ENCODE measurements around the gene DLG1. TPM values are rescaled to one million over a fixed set of nuclear protein-coding genes. Genes with fewer than 3 reads are reported as not detected.

The DLG1 gene
- total RNA-seq, 2 donors from 2014 or later = 59.0 to 98.2 TPM

DNA sequence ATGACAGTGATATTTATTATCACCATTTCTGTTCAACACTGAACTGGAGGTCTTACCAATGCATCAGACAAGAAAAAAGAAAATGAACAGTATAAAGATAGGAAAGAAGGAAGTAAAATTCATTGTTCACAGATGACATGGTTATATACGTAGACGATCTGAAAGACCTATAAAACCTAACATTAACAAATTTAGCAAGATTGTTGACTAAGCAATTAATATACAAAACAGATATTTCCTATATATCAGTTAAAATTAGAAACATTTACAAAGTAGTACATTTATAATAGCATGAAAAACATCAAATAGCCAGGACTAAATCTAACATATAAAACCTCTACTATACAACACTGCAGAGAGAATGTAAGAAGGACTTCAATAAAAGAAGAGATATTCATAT, 176.0 kb downstream of the DLG1 start:
- no peaks in the 10 kb centered on the region for H3K27me3 ChIP-seq (replicated peaks; ENCODE audit: insufficient read depth)
- no peaks in the 10 kb centered on the region for H3K4me1 ChIP-seq (replicated peaks)
- intact Hi-C loops (cut with DNase I) = no loop called here
- no peak overlapping the region for H3K4me3 ChIP-seq
- H3K36me3 ChIP-seq = no peaks in the 10 kb centered on the region
- no peak overlapping the region for H3K27ac ChIP-seq
- TF ChIP-seq, protein P1, sequence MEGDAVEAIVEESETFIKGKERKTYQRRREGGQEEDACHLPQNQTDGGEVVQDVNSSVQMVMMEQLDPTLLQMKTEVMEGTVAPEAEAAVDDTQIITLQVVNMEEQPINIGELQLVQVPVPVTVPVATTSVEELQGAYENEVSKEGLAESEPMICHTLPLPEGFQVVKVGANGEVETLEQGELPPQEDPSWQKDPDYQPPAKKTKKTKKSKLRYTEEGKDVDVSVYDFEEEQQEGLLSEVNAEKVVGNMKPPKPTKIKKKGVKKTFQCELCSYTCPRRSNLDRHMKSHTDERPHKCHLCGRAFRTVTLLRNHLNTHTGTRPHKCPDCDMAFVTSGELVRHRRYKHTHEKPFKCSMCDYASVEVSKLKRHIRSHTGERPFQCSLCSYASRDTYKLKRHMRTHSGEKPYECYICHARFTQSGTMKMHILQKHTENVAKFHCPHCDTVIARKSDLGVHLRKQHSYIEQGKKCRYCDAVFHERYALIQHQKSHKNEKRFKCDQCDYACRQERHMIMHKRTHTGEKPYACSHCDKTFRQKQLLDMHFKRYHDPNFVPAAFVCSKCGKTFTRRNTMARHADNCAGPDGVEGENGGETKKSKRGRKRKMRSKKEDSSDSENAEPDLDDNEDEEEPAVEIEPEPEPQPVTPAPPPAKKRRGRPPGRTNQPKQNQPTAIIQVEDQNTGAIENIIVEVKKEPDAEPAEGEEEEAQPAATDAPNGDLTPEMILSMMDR (IDR thresholded peaks at IDR 0.05) = no peak
- TF ChIP-seq POLR2AphosphoS5 (IDR thresholded peaks at IDR 0.05) = no peak
- TF ChIP-seq POLR2A (IDR thresholded peaks at IDR 0.05) = no peak
- WGBS = 69% methylated on average over 2 of the region's 2 CpGs
- no peaks in the 10 kb centered on the region for H3K9me3 ChIP-seq
- DNase-seq (ENCODE audit: low spot score) = no peak

DNA sequence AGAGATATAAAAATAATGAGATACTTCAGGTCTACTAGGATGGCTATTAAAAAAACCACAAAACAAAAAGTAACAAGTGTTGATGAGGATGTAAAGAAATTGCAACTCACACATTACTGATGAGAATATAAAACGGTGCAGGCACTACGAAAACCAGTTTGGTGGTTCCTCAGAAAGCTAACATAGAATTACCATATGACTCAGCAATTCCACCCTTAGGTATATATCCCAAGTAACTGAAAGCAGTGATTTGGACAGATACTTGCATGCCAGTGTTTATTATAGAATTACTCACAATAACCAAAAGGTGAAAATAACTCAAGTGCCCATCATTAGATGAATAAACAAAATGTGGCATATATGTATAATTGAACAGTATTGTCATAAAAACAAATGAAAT, 181.3 kb downstream of the DLG1 start:
- no peak for TF ChIP-seq POLR2A (IDR thresholded peaks at IDR 0.05)
- TF ChIP-seq POLR2AphosphoS5 (IDR thresholded peaks at IDR 0.05) = no peak
- TF ChIP-seq, protein P1 (IDR thresholded peaks at IDR 0.05) = no peak
- Histone ChIP-seq H3K9me3 (no peaks in the 10 kb centered on the region), H3K36me3 (no peaks in the 10 kb centered on the region), H3K4me3 (no peak overlapping the region), H3K27me3 (replicated peaks; ENCODE audit: insufficient read depth) (no peaks in the 10 kb centered on the region), H3K4me1 (replicated peaks) (no peaks in the 10 kb centered on the region), H3K27ac (no peak overlapping the region)
- DNase-seq (ENCODE audit: low spot score) = no peak
- intact Hi-C loops (cut with DNase I) = no loop called here
- 45% methylated on average over 2 of the region's 2 CpGs for WGBS

DNA sequence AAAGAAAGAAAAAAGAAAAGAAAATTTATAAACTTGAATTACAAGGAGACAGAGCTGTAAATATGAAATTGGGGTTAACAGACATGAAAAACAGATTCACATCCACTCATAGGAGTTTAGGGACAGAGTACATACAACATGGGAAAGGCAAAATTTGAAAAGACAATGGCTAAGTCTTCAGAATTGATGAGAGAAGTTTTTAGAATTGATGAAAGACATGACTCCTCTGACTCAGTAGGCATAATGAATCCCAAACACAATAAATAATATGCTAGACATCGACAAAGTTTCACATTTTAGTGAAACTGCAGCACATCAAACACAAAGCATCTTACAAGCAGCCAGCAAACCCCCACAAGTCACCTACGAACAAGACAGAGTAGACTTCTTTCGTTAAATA, 184.4 kb downstream of the DLG1 start:
- Histone ChIP-seq H3K36me3 (no peaks in the 10 kb centered on the region), H3K27ac (no peak overlapping the region), H3K27me3 (replicated peaks; ENCODE audit: insufficient read depth) (no peaks in the 10 kb centered on the region), H3K4me3 (no peak overlapping the region), H3K9me3 (no peaks in the 10 kb centered on the region), H3K4me1 (replicated peaks) (no peaks in the 10 kb centered on the region)
- intact Hi-C loops (cut with DNase I) = no loop called here
- no peak for DNase-seq (ENCODE audit: low spot score)
- 89% methylated on average over 3 of the region's 3 CpGs for WGBS
- TF ChIP-seq POLR2AphosphoS5 (IDR thresholded peaks at IDR 0.05) = no peak
- TF ChIP-seq POLR2A (IDR thresholded peaks at IDR 0.05) = no peak
- TF ChIP-seq, protein P1 (IDR thresholded peaks at IDR 0.05) = no peak

DNA sequence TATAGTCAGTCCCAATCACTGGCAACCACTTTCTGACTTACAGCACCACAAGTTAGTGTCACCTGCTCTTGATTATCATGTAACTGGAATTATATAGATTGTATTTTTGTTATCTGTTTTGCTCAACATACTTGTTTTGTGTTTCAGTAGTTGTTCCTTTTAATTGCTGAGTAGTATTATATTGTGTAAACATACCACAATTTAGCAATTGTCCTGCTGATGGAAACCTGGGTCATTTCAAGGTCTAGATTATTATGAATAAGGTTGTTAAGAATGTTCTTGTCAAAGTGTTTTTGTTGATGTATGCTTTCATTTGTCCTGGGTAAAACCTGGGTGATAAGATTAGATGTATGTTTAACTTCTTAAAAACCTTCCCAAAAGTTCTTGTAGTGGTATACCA, 186.7 kb downstream of the DLG1 start:
- Histone ChIP-seq H3K27me3 (replicated peaks; ENCODE audit: insufficient read depth) (no peaks in the 10 kb centered on the region), H3K9me3 (no peaks in the 10 kb centered on the region), H3K4me3 (no peak overlapping the region), H3K4me1 (replicated peaks) (no peaks in the 10 kb centered on the region), H3K27ac (no peak overlapping the region), H3K36me3 (no peaks in the 10 kb centered on the region)
- TF ChIP-seq, protein P1 (IDR thresholded peaks at IDR 0.05) = no peak
- no peak for TF ChIP-seq POLR2AphosphoS5 (IDR thresholded peaks at IDR 0.05)
- no peak for TF ChIP-seq POLR2A (IDR thresholded peaks at IDR 0.05)
- intact Hi-C loops (cut with DNase I) = no loop called here
- DNase-seq (ENCODE audit: low spot score) = no peak

DNA sequence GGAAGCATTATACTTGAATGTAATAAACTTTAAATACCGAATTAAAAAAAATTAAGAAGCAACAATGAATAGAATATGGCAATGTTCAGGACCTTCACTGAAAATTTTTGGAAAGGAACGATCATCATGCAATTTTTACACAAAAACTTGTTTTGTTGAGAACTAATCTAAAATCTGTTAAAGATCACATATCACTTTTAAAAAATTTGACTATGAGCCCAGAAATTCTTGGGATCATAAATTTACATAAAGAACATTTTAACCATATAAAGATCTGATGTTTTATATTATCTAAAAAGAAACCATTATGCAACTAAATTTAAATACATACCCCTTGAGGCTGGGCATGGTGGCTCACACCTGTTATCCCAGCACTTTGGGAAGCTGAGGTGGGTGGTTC, 192.6 kb downstream of the DLG1 start:
- H3K27ac ChIP-seq = no peak overlapping the region
- no peaks in the 10 kb centered on the region for H3K27me3 ChIP-seq (replicated peaks; ENCODE audit: insufficient read depth)
- no peak for DNase-seq (ENCODE audit: low spot score)
- no peak overlapping the region for H3K4me3 ChIP-seq
- H3K4me1 ChIP-seq (replicated peaks) = no peaks in the 10 kb centered on the region
- 66% methylated on average over 2 of the region's 2 CpGs for WGBS
- H3K9me3 ChIP-seq = no peaks in the 10 kb centered on the region
- intact Hi-C loops (cut with DNase I) = no loop called here
- TF ChIP-seq, protein P1 (IDR thresholded peaks at IDR 0.05) = no peak
- TF ChIP-seq POLR2AphosphoS5 (IDR thresholded peaks at IDR 0.05) (no peak), POLR2A (IDR thresholded peaks at IDR 0.05) (no peak)
- no peaks in the 10 kb centered on the region for H3K36me3 ChIP-seq
